GM12878 (cell line): Measurements from ENCODE around the gene DYNC1I1. TPM values are rescaled to one million over a fixed set of nuclear protein-coding genes. Genes with fewer than 3 reads are reported as not detected.

Experiments used
- BCL3 ChIP-seq: IDR thresholded peaks from 2 replicates; pipeline ENCODE4 v1.6.1; 2011; ENCODE audit warnings: borderline replicate concordance, low read depth, mild to moderate bottlenecking, moderate library complexity, low read length; ENCODE audit not compliant: insufficient read depth, poor library complexity, severe bottlenecking
- BCLAF1 ChIP-seq: fragments of 450-650 bp; IDR thresholded peaks from 2 replicates; pipeline ENCODE4 v1.6.1; 2017; ENCODE audit warnings: antibody characterized with exemption, mild to moderate bottlenecking, moderate library complexity
- BHLHE40 ChIP-seq, 2 experiments: fragments of 450-650 bp in 1 of 2; IDR thresholded peaks; 2 replicates each; pipeline ENCODE4 v1.6.1; 2011 to 2017; ENCODE audit warnings: low read depth in 2 of 2, borderline replicate concordance in 1 of 2, improper control_type of control experiment in 1 of 2, low read length in 1 of 2, mild to moderate bottlenecking in 1 of 2
- CHD4 ChIP-seq: fragments of 200-600 bp; sonication (generic); IDR thresholded peaks from 2 replicates; pipeline ENCODE4 v1.6.1; 2016; ENCODE audit warnings: mild to moderate bottlenecking
- EED ChIP-seq: sonication (generic); IDR thresholded peaks from 2 replicates; pipeline ENCODE4 v1.6.1; 2016; ENCODE audit warnings: antibody characterized with exemption, low read depth
- HDAC6 ChIP-seq: fragments of 200-600 bp; sonication (generic); IDR thresholded peaks from one replicate; pipeline ENCODE4 v1.8.0; 2017; ENCODE audit warnings: antibody characterized with exemption; ENCODE audit not compliant: unreplicated experiment
- MAX ChIP-seq: IDR thresholded peaks from 2 replicates; pipeline ENCODE4 v1.6.1; 2012; ENCODE audit warnings: low read depth, low read length, improper control_type of control experiment
- MYB ChIP-seq: fragments of 150-350 bp; IDR thresholded peaks from 2 replicates; pipeline ENCODE4 v1.6.1; 2014; ENCODE audit warnings: mild to moderate bottlenecking, low read depth, low read length, borderline replicate concordance
- NBN ChIP-seq: fragments of 450-650 bp; IDR thresholded peaks from 2 replicates; pipeline ENCODE4 v1.6.1; 2016
- NFIC ChIP-seq: IDR thresholded peaks from 2 replicates; pipeline ENCODE4 v1.6.1; 2012; ENCODE audit warnings: low read depth, mild to moderate bottlenecking, inconsistent platforms, low read length, moderate library complexity
- NR2C2 ChIP-seq: IDR thresholded peaks from 2 replicates; pipeline ENCODE4 v1.6.1; 2011; ENCODE audit warnings: borderline replicate concordance, low read depth; ENCODE audit not compliant: control insufficient read depth, insufficient read length
- RAD21 ChIP-seq: IDR thresholded peaks from 2 replicates; pipeline ENCODE4 v1.6.1; 2011; ENCODE audit warnings: mild to moderate bottlenecking, low read depth, low read length, moderate library complexity; ENCODE audit not compliant: insufficient read depth
- RAD51 ChIP-seq: fragments of 450-650 bp; IDR thresholded peaks from 2 replicates; pipeline ENCODE4 v1.6.1; 2016; ENCODE audit warnings: moderate library complexity, mild to moderate bottlenecking, inconsistent platforms
- RELB ChIP-seq: fragments of 450-650 bp; IDR thresholded peaks from 2 replicates; pipeline ENCODE4 v1.6.1; 2017; ENCODE audit warnings: low read depth, mild to moderate bottlenecking, moderate library complexity
- SMC3 ChIP-seq: IDR thresholded peaks from 2 replicates; pipeline ENCODE4 v1.6.1; 2011; ENCODE audit warnings: low read length, improper control_type of control experiment, borderline replicate concordance
- SREBF1 ChIP-seq: IDR thresholded peaks from 2 replicates; pipeline ENCODE4 v1.6.1; 2012; ENCODE audit warnings: mild to moderate bottlenecking, low read length
- TCF12 ChIP-seq: IDR thresholded peaks from 2 replicates; pipeline ENCODE4 v1.6.1; 2011; ENCODE audit warnings: low read depth, mild to moderate bottlenecking, low read length
- WRNIP1 ChIP-seq: IDR thresholded peaks from 2 replicates; pipeline ENCODE4 v1.6.1; 2011; ENCODE audit warnings: low read depth, low read length, improper control_type of control experiment, borderline replicate concordance
- ZBTB4 ChIP-seq: fragments of 450-650 bp; formaldehyde crosslinking; IDR thresholded peaks from 2 replicates; pipeline ENCODE4 v1.4.0; 2022; ENCODE audit warnings: mild to moderate bottlenecking, moderate library complexity
- ZNF274 ChIP-seq: IDR thresholded peaks from one replicate; pipeline ENCODE4 v1.8.0; 2011; ENCODE audit not compliant: insufficient read length, insufficient read depth
- ZSCAN29 ChIP-seq: fragments of 450-650 bp; IDR thresholded peaks from 2 replicates; pipeline ENCODE4 v1.6.1; 2017; ENCODE audit warnings: mild to moderate bottlenecking, moderate library complexity
- polyA plus RNA-seq, 11 experiments: library from polyadenylated mRNA; depleted of rRNA in 4 of 11; unstranded in 6 of 11; stranded (reverse) in 5 of 11; fragments of >200 nt; fragmentation: Nextera tagmentation in 4 of 11; fragmentation: Illumina TruSeq in 1 of 11; extraction: Ambion mirVana in 4 of 11; extraction: Trizol in 1 of 11; gene quantifications; 1 replicate in 1 of 11; 2 replicates in 10 of 11; pipeline versions ENCODE4 v1.2.1 to v1.2.3, GENCODE V29; 2011 to 2016; ENCODE audit warnings: inconsistent platforms in 2 of 11, missing spikeins in 2 of 11, low read depth in 1 of 11
- total RNA-seq, 4 experiments: library from RNA; depleted of rRNA in 3 of 4; stranded (reverse); fragments of >200 nt in 3 of 4; fragmentation: Illumina TruSeq in 1 of 4; extraction: Trizol in 1 of 4; gene quantifications; 2 replicates each; pipeline versions ENCODE4 v1.2.1 to v1.2.3, GENCODE V29; 2013 to 2021

DYNC1I1 gene
- total and polyA plus RNA-seq, 10 of the 15 experiments (the other 5 are each of a cell fraction or from before 2014, with no cell fraction given), result 0.05 to 0.91 (median 0.14) TPM; not detected in 3

- TF ChIP-seq NBN (peak; percentile 45; the same call in 1 of the 2 replicates), TCF12 (peak; percentile 55; the same call in 1 of the 2 replicates), MYB (no peak), ZBTB4 (CRISPR knock-in tag) (no peak), BCL3 (no peak), SMC3 (no peak), RAD21 (no peak), ZNF274 (no peak), RELB (0 out of 2 replicates have a peak, but pooled peaks have one; percentile 30), MAX (no peak), EED (peak; percentile 37; the same call in 1 of the 2 replicates), NFIC (no peak), NR2C2 (no peak), BCLAF1 (no peak), CHD4 (no peak), BHLHE40 (IDR thresholded peaks at IDR 0.05; ENCODE audit: borderline replicate concordance in 1 of 2, low read depth in 2 of 2, low read length in 1 of 2) (peak in 1 of 2 experiments; percentile 53; a peak in 1 of 4 replicates), HDAC6 (no peak), SREBF1 (no peak), ZSCAN29 (no peak), WRNIP1 (no peak), RAD51 (no peak)
Observed at GRCh38 chr7:95867309-95867708, 95.0 kb downstream of the DYNC1I1 start (continued).
